Mesendoderm (in vitro differentiated cells): ENCODE measurements around the gene ITPA.

Experiments
- DNase-seq: peaks from one replicate; pipeline ENCODE4 v3.0.0; 2013
- H2AK5ac ChIP-seq: 2 replicates; pipeline ENCODE4 v1.6.1; 2013; ENCODE audit warnings: low read length, inconsistent platforms
- H2BK120ac ChIP-seq: 2 replicates; pipeline ENCODE4 v1.6.1; 2013; ENCODE audit warnings: low read depth, mild to moderate bottlenecking, low read length, moderate library complexity, mixed read lengths
- H2BK15ac ChIP-seq: replicated peaks from 2 replicates; pipeline ENCODE4 v1.6.1; 2013; ENCODE audit warnings: low read depth, mild to moderate bottlenecking, moderate library complexity
- H2BK5ac ChIP-seq: 2 replicates; pipeline ENCODE4 v1.6.1; 2013; ENCODE audit warnings: low read length, inconsistent platforms
- H3K18ac ChIP-seq: 2 replicates; pipeline ENCODE4 v1.6.1; 2013; ENCODE audit warnings: mild to moderate bottlenecking, low read length, mixed read lengths
- H3K23ac ChIP-seq: one replicate; pipeline ENCODE4 v1.6.1; 2013; ENCODE audit warnings: low read length
- H3K27ac ChIP-seq: 2 replicates; pipeline ENCODE4 v1.5.1; 2013; ENCODE audit warnings: low read depth, mild to moderate bottlenecking, inconsistent platforms, low read length, moderate library complexity
- H3K27me3 ChIP-seq: 2 replicates; pipeline ENCODE4 v1.6.1; 2013; ENCODE audit warnings: low read length, control low read depth, mild to moderate bottlenecking, inconsistent platforms; ENCODE audit not compliant: insufficient read depth, poor library complexity
- H3K36me3 ChIP-seq: 2 replicates; pipeline ENCODE4 v1.6.1; 2013; ENCODE audit warnings: low read length, inconsistent platforms; ENCODE audit not compliant: control insufficient read depth, insufficient read depth
- H3K4ac ChIP-seq: one replicate; pipeline ENCODE4 v1.6.1; 2013; ENCODE audit warnings: low read depth, mild to moderate bottlenecking, low read length, moderate library complexity
- H3K4me1 ChIP-seq: 2 replicates; pipeline ENCODE4 v1.6.1; 2013; ENCODE audit warnings: low read depth, low read length, inconsistent platforms; ENCODE audit not compliant: control insufficient read depth
- H3K4me2 ChIP-seq: 2 replicates; pipeline ENCODE4 v1.6.1; 2013; ENCODE audit warnings: low read length
- H3K4me3 ChIP-seq: 2 replicates; pipeline ENCODE4 v1.5.1; 2013; ENCODE audit warnings: mild to moderate bottlenecking, low read length
- H3K56ac ChIP-seq: one replicate; pipeline ENCODE4 v1.6.1; 2013; ENCODE audit warnings: low read length
- H3K79me1 ChIP-seq: 2 replicates; pipeline ENCODE4 v1.6.1; 2013; ENCODE audit warnings: low read length, inconsistent platforms
- H3K79me2 ChIP-seq: 2 replicates; pipeline ENCODE4 v1.6.1; 2013; ENCODE audit warnings: mild to moderate bottlenecking, low read length; ENCODE audit not compliant: control insufficient read depth, insufficient read depth
- H3K9ac ChIP-seq: 2 replicates; pipeline ENCODE4 v1.6.1; 2013; ENCODE audit warnings: low read length, inconsistent platforms
- H4K5ac ChIP-seq: one replicate; pipeline ENCODE4 v1.6.1; 2013; ENCODE audit warnings: low read length
- H4K8ac ChIP-seq: one replicate; pipeline ENCODE4 v1.6.1; 2013; ENCODE audit warnings: low read depth, mild to moderate bottlenecking, control low read depth, low read length, moderate library complexity
- WGBS: extraction: QIAGEN DNeasy Blood & Tissue Kit; methylation state at CpG from one replicate; pipeline ENCODE4 v1.1.7; 2013; ENCODE audit warnings: low lambda C conversion rate, missing lambda C conversion rate; ENCODE audit not compliant: insufficient coverage; ENCODE audit errors: extremely low coverage; 5-methylcytosine and 5-hydroxymethylcytosine counted together

The ITPA gene

DNA sequence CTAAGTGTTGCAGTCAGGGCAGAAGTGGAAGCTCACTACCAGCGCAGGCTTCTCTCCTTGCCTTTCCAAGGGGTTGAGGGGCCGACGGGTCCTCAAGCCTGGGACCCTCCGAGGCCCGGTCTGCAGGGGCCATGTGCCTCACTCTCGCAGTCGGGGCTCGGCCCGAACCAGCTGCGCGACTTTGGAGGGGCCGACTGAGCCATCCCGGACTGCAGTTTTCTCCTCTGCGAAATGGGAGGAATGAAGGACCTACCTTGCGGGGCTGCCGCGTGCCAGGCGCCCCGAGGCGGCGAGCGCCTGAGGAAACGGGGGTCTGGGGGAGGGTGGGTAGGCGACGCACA, 41.6 kb upstream of the ITPA start:
- Histone ChIP-seq H3K4me3 (no peak overlapping the region), H3K4me2 (peak overlapping the region; percentile 54)

DNA sequence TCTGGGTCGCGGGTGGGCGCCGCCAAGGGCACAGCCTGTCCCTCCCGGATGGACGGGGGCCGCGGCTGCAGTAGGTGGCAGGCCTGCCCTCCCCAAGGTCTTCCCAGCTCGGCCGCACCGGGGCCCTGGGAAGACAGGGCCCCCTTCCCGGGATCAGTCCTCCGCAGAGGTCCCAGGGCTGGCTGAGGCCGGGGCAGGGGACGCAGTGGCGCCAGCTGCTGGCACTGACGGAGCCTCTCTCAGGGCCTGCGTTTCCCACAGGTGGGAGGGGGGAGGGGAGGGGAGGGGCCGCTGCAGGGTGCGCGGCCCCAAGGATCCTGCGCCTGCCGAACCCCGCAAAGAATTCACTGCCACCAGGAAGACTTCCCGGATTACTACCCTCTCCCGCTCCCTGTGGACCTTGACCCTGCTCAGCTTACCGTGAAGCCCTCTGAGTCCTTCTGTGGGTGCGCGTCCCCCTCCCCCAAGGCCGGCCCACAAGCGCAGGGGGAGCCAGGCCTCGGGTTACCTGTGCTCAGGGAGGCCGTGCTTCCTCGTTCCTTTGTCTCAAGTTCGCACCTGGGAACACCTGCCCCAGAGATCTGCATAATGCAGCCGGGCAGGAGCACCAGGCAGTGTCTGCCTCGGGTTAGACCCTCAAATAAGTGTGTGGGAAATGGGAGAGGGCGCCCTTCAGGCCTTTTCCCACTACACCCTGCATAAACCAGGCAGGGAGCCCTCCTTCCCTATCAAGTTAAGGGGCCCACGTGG, 41.0 kb upstream of the ITPA start:
- H3K4me1 ChIP-seq = peaks cover 4% of the 10 kb centered on the region
- peak overlapping the region; percentile 6 for H3K18ac ChIP-seq
- H3K27ac ChIP-seq = no peak overlapping the region
- peak; percentile 65 for DNase-seq
- no peak overlapping the region for H2AK5ac ChIP-seq
- peak overlapping the region; percentile 89 for H3K4me2 ChIP-seq
- no peaks in the 10 kb centered on the region for H3K27me3 ChIP-seq
- peak overlapping the region; percentile 36 for H3K4me3 ChIP-seq
- H3K79me2 ChIP-seq = no peaks in the 10 kb centered on the region
- no peak overlapping the region for H4K5ac ChIP-seq
- WGBS = no CpG with 5 or more reads among the region's 39 CpGs
- H3K4ac ChIP-seq = no peak overlapping the region
- H3K23ac ChIP-seq = peak overlapping the region; percentile 50
- H3K36me3 ChIP-seq = no peaks in the 10 kb centered on the region
- no peak overlapping the region for H2BK120ac ChIP-seq
- no peak overlapping the region for H2BK15ac ChIP-seq
- H4K8ac ChIP-seq = no peak overlapping the region
- H3K56ac ChIP-seq = peak overlapping the region; percentile 85
- H2BK5ac ChIP-seq = no peak overlapping the region
- H3K9ac ChIP-seq = peak overlapping the region; percentile 71
- H3K79me1 ChIP-seq = no peaks in the 10 kb centered on the region

More for the DNA sequence above, 41.6 kb upstream of the ITPA start:
- Histone ChIP-seq H3K56ac (peak overlapping the region; percentile 85), H3K23ac (peak overlapping the region; percentile 50), H4K8ac (no peak overlapping the region), H2BK5ac (no peak overlapping the region), H3K4ac (no peak overlapping the region), H2AK5ac (no peak overlapping the region), H3K18ac (peak overlapping the region; percentile 6), H3K79me1 (no peaks in the 10 kb centered on the region), H3K79me2 (no peaks in the 10 kb centered on the region), H3K4me1 (peaks cover 4% of the 10 kb centered on the region), H3K9ac (peak overlapping the region; percentile 63), H2BK120ac (no peak overlapping the region), H3K36me3 (no peaks in the 10 kb centered on the region), H3K27me3 (no peaks in the 10 kb centered on the region), H4K5ac (no peak overlapping the region), H2BK15ac (no peak overlapping the region), H3K27ac (no peak overlapping the region)
- no peak for DNase-seq
- no CpG with 5 or more reads among the region's 25 CpGs for WGBS

DNA sequence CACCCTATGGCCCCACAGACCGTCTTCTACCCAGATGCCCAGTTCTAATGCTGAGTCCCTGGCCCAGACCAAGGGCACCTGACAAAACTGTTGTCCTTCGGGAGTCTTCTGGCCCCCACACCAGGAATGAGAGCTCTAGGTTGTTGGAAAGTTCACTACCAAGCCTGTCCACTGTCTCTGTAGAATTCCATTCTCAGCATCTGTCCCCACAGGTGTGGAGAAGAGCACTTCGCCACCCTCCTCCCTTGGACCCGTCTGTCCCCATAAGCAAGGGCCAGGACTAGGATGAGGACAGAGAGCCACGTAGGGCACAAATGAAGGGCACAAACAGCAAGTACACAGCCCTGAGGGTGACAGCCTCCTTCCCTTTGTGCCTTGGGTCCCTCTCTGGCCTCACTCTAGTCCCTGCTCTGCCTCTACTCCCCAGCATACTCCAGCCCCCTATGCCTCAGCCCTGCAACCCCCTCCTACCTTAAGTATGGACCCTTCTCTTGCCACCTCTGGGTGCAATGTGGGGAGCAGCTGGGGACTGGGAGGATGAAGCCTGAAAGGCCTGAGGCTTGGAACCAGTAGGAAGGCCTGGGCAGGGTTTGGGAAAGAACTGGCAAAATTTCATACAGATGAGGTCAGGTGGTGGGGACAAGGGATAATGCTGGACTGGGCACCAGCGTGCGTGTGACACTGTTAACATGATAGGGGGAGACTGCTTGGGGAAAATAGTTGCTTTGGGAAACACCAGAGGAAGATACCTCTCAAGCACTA, 40.3 kb upstream of the ITPA start:
- DNase-seq = no peak
- Histone ChIP-seq H3K4me3 (no peak overlapping the region), H3K4me1 (peaks cover 4% of the 10 kb centered on the region), H3K79me1 (no peaks in the 10 kb centered on the region), H3K4ac (no peak overlapping the region), H3K79me2 (no peaks in the 10 kb centered on the region), H4K5ac (no peak overlapping the region), H3K23ac (no peak overlapping the region), H2BK5ac (no peak overlapping the region), H3K56ac (peak overlapping the region; percentile 82), H2BK120ac (no peak overlapping the region), H2AK5ac (peak overlapping the region; percentile 5), H3K4me2 (no peak overlapping the region), H3K36me3 (no peaks in the 10 kb centered on the region), H4K8ac (no peak overlapping the region), H3K27me3 (no peaks in the 10 kb centered on the region), H2BK15ac (no peak overlapping the region), H3K18ac (no peak overlapping the region), H3K9ac (peak overlapping the region; percentile 71), H3K27ac (no peak overlapping the region)
- WGBS = no CpG with 5 or more reads among the region's 7 CpGs

DNA sequence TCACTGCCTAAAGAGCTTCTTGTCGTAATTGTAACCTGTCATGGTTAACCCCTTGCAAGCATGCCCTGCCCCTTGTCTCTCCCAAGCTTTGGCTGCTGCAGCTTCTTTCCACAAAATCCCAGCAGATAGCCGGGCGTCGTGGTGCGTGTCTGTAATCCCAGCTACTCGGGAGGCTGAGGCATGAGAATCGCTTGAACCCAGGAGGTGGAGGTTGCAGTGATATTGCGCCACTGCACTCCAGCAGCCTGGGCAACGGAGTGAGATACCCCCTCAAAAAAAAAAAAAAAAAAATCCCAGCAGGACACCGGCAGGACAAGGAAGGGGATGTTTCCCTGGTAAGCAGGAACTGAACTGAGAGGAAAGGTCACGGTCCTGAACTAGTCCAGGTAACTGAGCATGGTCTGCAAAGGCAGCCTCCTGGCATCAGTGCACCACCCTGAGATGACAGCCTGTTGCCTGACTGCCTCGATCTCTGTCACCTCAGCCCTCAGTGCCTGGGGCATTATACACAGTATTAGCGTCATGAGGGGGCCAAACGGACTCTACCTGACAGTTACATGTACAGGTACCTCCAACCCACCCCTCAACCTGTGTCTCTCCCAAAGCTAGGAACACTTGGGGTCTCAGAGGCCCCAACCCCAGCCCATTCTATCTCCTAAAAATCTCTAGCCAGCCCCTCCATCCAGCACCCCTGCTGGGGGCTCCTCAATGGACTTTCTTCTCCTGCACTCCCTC, 37.7 kb upstream of the ITPA start:
- H3K79me2 ChIP-seq = no peaks in the 10 kb centered on the region
- H2AK5ac ChIP-seq = no peak overlapping the region
- DNase-seq = no peak
- no peak overlapping the region for H3K4ac ChIP-seq
- H3K9ac ChIP-seq = no peak overlapping the region
- H3K4me1 ChIP-seq = peaks cover 4% of the 10 kb centered on the region
- no peak overlapping the region for H4K5ac ChIP-seq
- no peak overlapping the region for H2BK15ac ChIP-seq
- no peak overlapping the region for H3K27ac ChIP-seq
- H3K23ac ChIP-seq = no peak overlapping the region
- no peak overlapping the region for H3K18ac ChIP-seq
- no peak overlapping the region for H4K8ac ChIP-seq
- H3K36me3 ChIP-seq = no peaks in the 10 kb centered on the region
- H3K56ac ChIP-seq = no peak overlapping the region
- H3K4me2 ChIP-seq = no peak overlapping the region
- H3K79me1 ChIP-seq = no peaks in the 10 kb centered on the region
- H2BK5ac ChIP-seq = no peak overlapping the region
- H3K27me3 ChIP-seq = no peaks in the 10 kb centered on the region
- WGBS = no CpG with 5 or more reads among the region's 14 CpGs
- no peak overlapping the region for H3K4me3 ChIP-seq
- no peak overlapping the region for H2BK120ac ChIP-seq

DNA sequence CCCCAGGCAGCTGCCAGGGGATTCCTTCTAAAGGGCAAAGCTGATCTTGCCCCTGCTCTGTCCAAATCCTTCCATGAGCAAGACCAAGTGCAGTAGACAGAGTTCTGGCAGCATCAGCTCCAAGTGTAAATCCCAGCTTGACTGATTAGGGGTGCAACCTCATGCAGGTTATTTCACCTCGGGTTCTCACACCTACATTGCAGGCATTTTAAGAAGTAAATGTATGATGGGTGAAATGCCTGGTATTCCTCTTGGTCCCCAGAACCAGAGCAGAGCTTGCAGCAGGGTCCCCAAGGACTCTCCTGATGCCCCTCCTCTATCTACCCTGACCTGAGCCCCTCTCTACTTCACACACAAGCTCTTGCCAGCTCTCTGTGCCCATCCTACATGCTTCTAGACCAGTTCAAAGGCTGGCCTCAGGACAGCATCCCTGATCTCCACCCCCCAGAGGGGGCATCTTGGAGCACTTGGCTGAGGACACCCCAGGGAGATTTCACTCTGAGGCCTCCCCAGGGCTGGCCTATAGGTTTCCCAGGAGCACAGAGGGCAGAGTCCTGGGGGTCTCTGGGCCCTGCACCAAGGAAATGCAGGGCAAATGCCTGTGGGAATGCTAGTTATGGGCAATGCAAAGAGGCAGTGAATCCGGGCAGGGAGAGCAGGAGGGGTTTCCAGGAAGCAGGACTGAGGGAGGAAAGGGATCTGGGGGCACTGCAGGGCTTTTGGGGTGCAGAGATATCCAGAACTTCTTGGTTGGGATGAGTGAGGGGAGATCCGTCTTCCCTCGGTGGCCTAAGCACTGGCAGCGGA, 37.0 kb upstream of the ITPA start:
- no peak overlapping the region for H2AK5ac ChIP-seq
- no peak overlapping the region for H2BK120ac ChIP-seq
- H4K5ac ChIP-seq = no peak overlapping the region
- DNase-seq = no peak
- peak overlapping the region; percentile 79 for H3K4me3 ChIP-seq
- H3K27ac ChIP-seq = no peak overlapping the region
- peak overlapping the region; percentile 75 for H3K4me2 ChIP-seq
- no peaks in the 10 kb centered on the region for H3K27me3 ChIP-seq
- H3K18ac ChIP-seq = peak overlapping the region; percentile 10
- H4K8ac ChIP-seq = no peak overlapping the region
- peaks cover 4% of the 10 kb centered on the region for H3K4me1 ChIP-seq
- no peak overlapping the region for H2BK15ac ChIP-seq
- H3K79me1 ChIP-seq = no peaks in the 10 kb centered on the region
- no CpG with 5 or more reads among the region's 5 CpGs for WGBS
- no peak overlapping the region for H2BK5ac ChIP-seq
- peak overlapping the region; percentile 10 for H3K4ac ChIP-seq
- H3K36me3 ChIP-seq = no peaks in the 10 kb centered on the region
- no peaks in the 10 kb centered on the region for H3K79me2 ChIP-seq
- peak overlapping the region; percentile 40 for H3K9ac ChIP-seq
- no peak overlapping the region for H3K23ac ChIP-seq
- H3K56ac ChIP-seq = peak overlapping the region; percentile 96
